ENCODE results near the gene FGF14.

The FGF14 gene

GRCh38 chr13:101792189-101792588 is 609.7 kb downstream of the FGF14 start:
- TF ChIP-seq CTCF (IDR thresholded peaks at IDR 0.05; ENCODE audit: insufficient read depth, low read length, poor library complexity, severe bottlenecking) = no peak
- TF ChIP-seq EZH2phosphoT487 (conservative IDR thresholded peaks at IDR 0.05; ENCODE audit: low read length) = no peak
- Histone ChIP-seq H3F3A (ENCODE audit: insufficient read depth) (no peaks in the 10 kb centered on the region), H3K9ac (ENCODE audit: low read length) (no peak overlapping the region), H3K36me3 (ENCODE audit: low read length) (no peaks in the 10 kb centered on the region), H2AFZ (ENCODE audit: low read depth, low read length, severe bottlenecking) (no peak overlapping the region), H3K4me2 (ENCODE audit: low read depth, low read length, poor library complexity, severe bottlenecking) (no peak overlapping the region), H3K4me3 (ENCODE audit: insufficient read depth, low read length, poor library complexity, severe bottlenecking) (no peak overlapping the region), H3K79me2 (ENCODE audit: insufficient read depth, low read length) (no peaks in the 10 kb centered on the region), H4K20me1 (ENCODE audit: low read depth, low read length) (no peaks in the 10 kb centered on the region), H3K27me3 (ENCODE audit: low read length) (no peaks in the 10 kb centered on the region), H3K9me3 (ENCODE audit: insufficient read depth, low read length) (no peaks in the 10 kb centered on the region), H3K9me2 (replicated peaks; ENCODE audit: insufficient read depth, low read length) (no peaks in the 10 kb centered on the region), H3K27ac (ENCODE audit: low read depth, low read length) (no peak overlapping the region)

- H2AFZ ChIP-seq (ENCODE audit: low read depth, low read length, severe bottlenecking) = no peak overlapping the region
- no peak overlapping the region for H3K4me2 ChIP-seq (ENCODE audit: low read depth, low read length, poor library complexity, severe bottlenecking)
- H3K36me3 ChIP-seq (ENCODE audit: low read length) = no peaks in the 10 kb centered on the region
- no peaks in the 10 kb centered on the region for H3K79me2 ChIP-seq (ENCODE audit: insufficient read depth, low read length)
- H3K27ac ChIP-seq (ENCODE audit: low read depth, low read length) = no peak overlapping the region
- no peak overlapping the region for H3K4me3 ChIP-seq (ENCODE audit: insufficient read depth, low read length, poor library complexity, severe bottlenecking)
- H3K9me3 ChIP-seq (ENCODE audit: insufficient read depth, low read length) = no peaks in the 10 kb centered on the region
- TF ChIP-seq CTCF (IDR thresholded peaks at IDR 0.05; ENCODE audit: insufficient read depth, low read length, poor library complexity, severe bottlenecking) (no peak), EZH2phosphoT487 (conservative IDR thresholded peaks at IDR 0.05; ENCODE audit: low read length) (no peak)
- H3K27me3 ChIP-seq (ENCODE audit: low read length) = no peaks in the 10 kb centered on the region
- H3K9ac ChIP-seq (ENCODE audit: low read length) = no peak overlapping the region
- no peaks in the 10 kb centered on the region for H3F3A ChIP-seq (ENCODE audit: insufficient read depth)
- no peaks in the 10 kb centered on the region for H3K9me2 ChIP-seq (replicated peaks; ENCODE audit: insufficient read depth, low read length)
- H4K20me1 ChIP-seq (ENCODE audit: low read depth, low read length) = no peaks in the 10 kb centered on the region
These were observed 616.0 kb downstream of the FGF14 start for GRCh38 chr13:101785858-101786257.

GRCh38 chr13:101784313-101784712 is 617.5 kb downstream of the FGF14 start:
- Histone ChIP-seq H3K9me2 (replicated peaks; ENCODE audit: insufficient read depth, low read length) (no peaks in the 10 kb centered on the region), H3K4me2 (ENCODE audit: low read depth, low read length, poor library complexity, severe bottlenecking) (no peak overlapping the region), H3K36me3 (ENCODE audit: low read length) (no peaks in the 10 kb centered on the region), H3K9me3 (ENCODE audit: insufficient read depth, low read length) (no peaks in the 10 kb centered on the region), H3K4me3 (ENCODE audit: insufficient read depth, low read length, poor library complexity, severe bottlenecking) (no peak overlapping the region), H2AFZ (ENCODE audit: low read depth, low read length, severe bottlenecking) (no peak overlapping the region), H3K79me2 (ENCODE audit: insufficient read depth, low read length) (no peaks in the 10 kb centered on the region), H4K20me1 (ENCODE audit: low read depth, low read length) (no peaks in the 10 kb centered on the region), H3F3A (ENCODE audit: insufficient read depth) (no peaks in the 10 kb centered on the region), H3K27ac (ENCODE audit: low read depth, low read length) (no peak overlapping the region), H3K27me3 (ENCODE audit: low read length) (no peaks in the 10 kb centered on the region), H3K9ac (ENCODE audit: low read length) (no peak overlapping the region)
- no peak for TF ChIP-seq CTCF (IDR thresholded peaks at IDR 0.05; ENCODE audit: insufficient read depth, low read length, poor library complexity, severe bottlenecking)
- TF ChIP-seq EZH2phosphoT487 (conservative IDR thresholded peaks at IDR 0.05; ENCODE audit: low read length) = no peak
